Tibial nerve (tissue), 4 donors: Measurements from ENCODE around the gene CENPP. TPM values are rescaled to one million over a fixed set of nuclear protein-coding genes. Genes with fewer than 3 reads are reported as not detected.
A peak's percentile ranks its signal among the peaks of the same experiment; 100 is the strongest.

ENCODE experiments used
- DNase-seq, 2 donors: peaks; one replicate each; pipeline ENCODE4 v3.0.0-alpha.2; 2019; ENCODE audit warnings: low spot score in 2 of 2
- H3K27ac ChIP-seq, 4 donors: fragments of 200-600 bp; sonication (generic) in 3 of 4; one replicate each; pipeline ENCODE4 v1.5.1; 2017 to 2019; ENCODE audit warnings: mild to moderate bottlenecking in 1 of 4
- H3K27me3 ChIP-seq, 2 donors: fragments of 200-600 bp; sonication (generic) in 1 of 2; one replicate each; pipeline versions ENCODE4 v1.5.1 to v1.6.0; 2017 to 2019
- H3K36me3 ChIP-seq, 3 donors: fragments of 200-600 bp; sonication (generic); one replicate each; pipeline ENCODE4 v1.5.1; 2018 to 2019
- H3K4me1 ChIP-seq, 4 donors: fragments of 200-600 bp; sonication (generic) in 3 of 4; one replicate each; pipeline ENCODE4 v1.5.1; 2017 to 2019
- H3K4me3 ChIP-seq, 4 donors: fragments of 200-600 bp; sonication (generic) in 3 of 4; one replicate each; pipeline ENCODE4 v1.5.1; 2017 to 2019; ENCODE audit warnings: mild to moderate bottlenecking in 1 of 4, moderate library complexity in 1 of 4
- H3K9me3 ChIP-seq, 4 donors: fragments of 200-600 bp; sonication (generic) in 3 of 4; one replicate each; pipeline ENCODE4 v1.5.1; 2017 to 2019
- EP300 ChIP-seq, 2 donors: sonication (generic); formaldehyde crosslinking; IDR thresholded peaks; one replicate each; pipeline ENCODE4 v1.6.1; 2017; ENCODE audit warnings: antibody characterized with exemption in 2 of 2, mild to moderate bottlenecking in 1 of 2
- POLR2A ChIP-seq, 2 donors: fragments of 450-650 bp; IDR thresholded peaks; one replicate each; pipeline ENCODE4 v1.6.1; 2017; ENCODE audit warnings: antibody characterized with exemption in 2 of 2, mild to moderate bottlenecking in 2 of 2, moderate library complexity in 2 of 2
- WGBS, 2 donors: methylation state at CpG; one replicate each; pipeline ENCODE4 v1.1.5; 2018; 5-methylcytosine and 5-hydroxymethylcytosine counted together
- total RNA-seq, 4 donors: library from RNA; depleted of rRNA; stranded (reverse); fragments of >200 nt; gene quantifications; one replicate each; pipeline ENCODE4 v1.1.0, GENCODE V29; 2016
- TF ChIP-seq, protein P1 (sequence below), 5 experiments: fragments of 200-600 bp in 3 of 5; fragments of 450-650 bp in 2 of 5; sonication (generic) in 3 of 5; IDR thresholded peaks; one replicate each; pipeline ENCODE4 v1.5.1; 2016 to 2019; ENCODE audit warnings: antibody characterized with exemption in 5 of 5, mild to moderate bottlenecking in 3 of 5, moderate library complexity in 2 of 5

CENPP gene
- total RNA-seq, 4 donors from 2014 or later, result 5.0 to 17.1 (median 6.9) TPM

DNA sequence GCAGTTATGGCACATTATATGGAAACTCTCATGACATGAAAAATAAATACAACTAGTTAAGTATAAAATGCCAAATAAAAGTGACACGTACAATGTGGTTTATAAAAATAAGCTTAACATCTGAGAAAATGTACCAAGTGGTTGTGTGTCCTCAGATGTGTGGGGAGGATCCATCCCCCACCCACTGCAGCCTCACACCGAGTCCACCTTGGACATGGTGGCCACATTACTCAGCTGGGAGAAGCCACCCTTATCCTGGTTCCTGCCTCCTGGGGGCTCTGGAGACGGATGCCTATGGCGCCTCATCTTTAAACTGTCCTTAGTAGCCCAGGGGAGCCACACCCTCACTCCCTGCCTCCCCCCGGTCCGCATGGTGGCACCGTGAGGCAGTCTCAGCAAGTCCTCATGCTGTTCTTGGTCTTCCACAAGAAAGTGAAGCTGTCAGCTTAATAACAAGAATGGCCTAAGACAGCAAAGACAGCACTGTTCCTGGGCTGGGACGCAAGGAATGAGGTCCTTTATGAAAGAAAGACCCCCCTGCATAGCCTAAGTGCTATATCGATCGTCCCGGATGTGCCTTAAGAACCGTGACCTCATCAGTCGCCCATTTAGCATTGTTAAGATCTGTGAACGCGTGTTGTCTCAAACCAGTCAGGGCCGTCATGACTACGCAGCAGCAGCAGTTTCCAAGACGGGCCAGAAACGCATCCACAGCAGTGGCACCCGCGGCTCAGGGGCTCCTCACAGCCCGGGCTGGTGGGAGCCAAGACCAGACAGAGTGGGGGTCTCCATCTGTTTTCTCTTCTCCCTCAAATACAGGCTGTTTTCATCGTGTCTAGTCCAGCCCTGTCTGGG is 287.7 kb downstream of the CENPP start:
- TF ChIP-seq EP300 (IDR thresholded peaks at IDR 0.05) (no peak), POLR2A (IDR thresholded peaks at IDR 0.05) (no peak)
- TF ChIP-seq, protein P1, sequence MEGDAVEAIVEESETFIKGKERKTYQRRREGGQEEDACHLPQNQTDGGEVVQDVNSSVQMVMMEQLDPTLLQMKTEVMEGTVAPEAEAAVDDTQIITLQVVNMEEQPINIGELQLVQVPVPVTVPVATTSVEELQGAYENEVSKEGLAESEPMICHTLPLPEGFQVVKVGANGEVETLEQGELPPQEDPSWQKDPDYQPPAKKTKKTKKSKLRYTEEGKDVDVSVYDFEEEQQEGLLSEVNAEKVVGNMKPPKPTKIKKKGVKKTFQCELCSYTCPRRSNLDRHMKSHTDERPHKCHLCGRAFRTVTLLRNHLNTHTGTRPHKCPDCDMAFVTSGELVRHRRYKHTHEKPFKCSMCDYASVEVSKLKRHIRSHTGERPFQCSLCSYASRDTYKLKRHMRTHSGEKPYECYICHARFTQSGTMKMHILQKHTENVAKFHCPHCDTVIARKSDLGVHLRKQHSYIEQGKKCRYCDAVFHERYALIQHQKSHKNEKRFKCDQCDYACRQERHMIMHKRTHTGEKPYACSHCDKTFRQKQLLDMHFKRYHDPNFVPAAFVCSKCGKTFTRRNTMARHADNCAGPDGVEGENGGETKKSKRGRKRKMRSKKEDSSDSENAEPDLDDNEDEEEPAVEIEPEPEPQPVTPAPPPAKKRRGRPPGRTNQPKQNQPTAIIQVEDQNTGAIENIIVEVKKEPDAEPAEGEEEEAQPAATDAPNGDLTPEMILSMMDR (IDR thresholded peaks at IDR 0.05), result no peak
- Histone ChIP-seq H3K9me3 (no peaks in the 10 kb centered on the region), H3K27ac (peak overlapping the region in 1 of 4 donors; percentile 86), H3K4me1 (peaks cover 0 to 49% (median 25%) of the 10 kb centered on the region in 4 donors), H3K4me3 (no peak overlapping the region), H3K27me3 (no peaks in the 10 kb centered on the region), H3K36me3 (peaks cover 0 to 81% (median 6%) of the 10 kb centered on the region in 3 donors)
- no peak for DNase-seq
- WGBS, 2 donors, result 86 to 89% methylated on average over 22 to 23 of the region's 23 CpGs

DNA sequence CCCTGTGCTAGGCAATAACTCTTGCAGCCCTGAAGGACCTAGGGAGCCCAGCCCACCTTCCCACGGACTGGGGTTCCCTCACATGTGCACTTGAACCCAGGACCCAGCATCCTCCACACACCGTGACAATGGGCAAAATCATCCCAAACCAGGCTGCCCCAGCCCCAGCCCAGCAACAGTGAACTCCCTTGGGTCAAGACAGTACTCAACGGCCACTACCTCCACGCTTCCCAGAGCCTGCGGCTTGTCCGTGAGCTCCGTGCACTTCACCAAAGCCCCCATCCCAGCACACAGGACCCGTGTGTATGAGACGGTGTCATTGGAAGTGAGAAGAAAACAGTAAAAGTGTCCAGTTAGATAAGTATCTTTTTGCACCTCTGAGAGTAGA is 288.4 kb downstream of the CENPP start:
- Histone ChIP-seq H3K36me3 (peaks cover 0 to 85% (median 6%) of the 10 kb centered on the region in 3 donors), H3K4me1 (peaks cover 0 to 49% (median 23%) of the 10 kb centered on the region in 4 donors), H3K27ac (peak overlapping the region in 1 of 4 donors; percentile 86), H3K9me3 (no peaks in the 10 kb centered on the region), H3K27me3 (no peaks in the 10 kb centered on the region), H3K4me3 (no peak overlapping the region)
- DNase-seq, result no peak
- TF ChIP-seq POLR2A (IDR thresholded peaks at IDR 0.05) (no peak), EP300 (IDR thresholded peaks at IDR 0.05) (no peak)
- TF ChIP-seq, protein P1 (IDR thresholded peaks at IDR 0.05), result no peak
- 87 to 95% methylated on average over 9 of the region's 9 CpGs for WGBS, 2 donors

DNA sequence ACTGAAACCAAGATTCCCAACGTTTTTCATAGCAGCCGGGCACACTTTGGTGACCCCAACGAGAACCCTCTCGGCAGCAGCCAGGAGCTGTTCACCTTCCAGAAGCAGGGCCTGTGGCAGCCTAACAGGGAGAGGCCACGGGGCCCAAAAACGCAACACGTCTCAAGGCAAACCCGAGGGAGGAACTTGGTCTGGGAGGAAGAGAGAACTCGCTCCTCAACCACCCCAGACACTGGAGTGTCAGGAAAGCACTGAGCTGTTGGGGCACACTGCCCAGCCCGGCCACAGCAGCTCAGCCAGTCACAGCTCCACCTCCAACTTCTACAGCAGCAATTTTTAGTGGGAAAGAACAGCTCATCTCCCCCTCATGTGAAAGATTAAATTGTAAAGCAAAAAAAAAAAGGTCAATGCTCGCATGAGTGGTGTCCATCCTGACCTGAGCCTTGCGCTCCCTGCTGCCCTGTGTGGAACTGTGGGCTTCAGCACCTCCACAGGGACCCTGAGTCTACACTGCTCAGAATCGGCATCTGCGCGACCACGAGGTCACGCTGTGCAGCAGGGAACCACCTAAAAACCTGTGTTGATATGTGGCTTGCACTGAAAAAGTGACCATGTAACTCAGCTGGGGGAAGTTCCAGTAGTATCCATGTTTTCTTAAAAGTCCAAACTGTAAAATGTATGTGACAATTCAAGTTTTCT is 289.2 kb downstream of the CENPP start:
- H3K9me3 ChIP-seq, result no peaks in the 10 kb centered on the region
- TF ChIP-seq POLR2A (IDR thresholded peaks at IDR 0.05), result no peak
- TF ChIP-seq EP300 (IDR thresholded peaks at IDR 0.05), result no peak
- TF ChIP-seq, protein P1 (IDR thresholded peaks at IDR 0.05), result no peak
- 56 to 67% methylated on average over 17 of the region's 17 CpGs for WGBS, 2 donors
- H3K27me3 ChIP-seq, result no peaks in the 10 kb centered on the region
- peak overlapping the region in 3 of 4 donors; percentile 47 to 86 (median 84) for H3K27ac ChIP-seq
- H3K36me3 ChIP-seq, result peaks cover 0 to 93% (median 9%) of the 10 kb centered on the region in 3 donors
- no peak overlapping the region for H3K4me3 ChIP-seq
- peaks cover 0 to 51% (median 19%) of the 10 kb centered on the region in 4 donors for H3K4me1 ChIP-seq
- DNase-seq, result no peak

DNA sequence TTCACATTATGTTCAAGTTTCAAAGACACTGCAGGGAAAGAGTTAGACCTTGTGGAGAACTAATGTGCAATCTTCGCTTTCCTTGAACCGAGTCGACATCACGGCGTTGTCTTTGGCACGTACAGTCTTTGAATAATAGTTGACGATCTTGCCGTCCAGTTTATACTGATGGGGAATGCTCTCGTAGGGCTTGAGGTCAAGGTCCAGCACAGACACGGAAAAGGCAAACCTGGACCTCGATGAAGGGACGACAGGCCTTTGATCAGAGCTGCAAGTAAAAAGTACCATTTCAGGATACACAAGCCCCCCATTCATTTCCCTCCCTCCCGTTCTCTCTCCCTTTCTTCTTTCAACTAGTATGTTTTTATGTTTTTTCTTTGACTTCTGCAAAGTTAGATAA is 290.0 kb downstream of the CENPP start:
- Histone ChIP-seq H3K27ac (peak overlapping the region; percentile 16 to 86 (median 78)), H3K4me1 (peaks cover 0 to 53% (median 17%) of the 10 kb centered on the region in 4 donors), H3K4me3 (peak overlapping the region in 1 of 4 donors; percentile 18), H3K36me3 (peaks cover 0 to 93% (median 9%) of the 10 kb centered on the region in 3 donors), H3K9me3 (no peaks in the 10 kb centered on the region), H3K27me3 (no peaks in the 10 kb centered on the region)
- 61 to 63% methylated on average over 13 of the region's 13 CpGs for WGBS, 2 donors
- TF ChIP-seq, protein P1 (IDR thresholded peaks at IDR 0.05), result no peak
- TF ChIP-seq POLR2A (IDR thresholded peaks at IDR 0.05), result no peak
- no peak for TF ChIP-seq EP300 (IDR thresholded peaks at IDR 0.05)
- DNase-seq, result no peak
